ENCODE results near the gene SARDH. TPM values are rescaled to one million over a fixed set of nuclear protein-coding genes. Genes with fewer than 3 reads are reported as not detected.

SARDH gene
- total RNA-seq, 1 experiment from 2014 or later = 0.66 TPM

DNA sequence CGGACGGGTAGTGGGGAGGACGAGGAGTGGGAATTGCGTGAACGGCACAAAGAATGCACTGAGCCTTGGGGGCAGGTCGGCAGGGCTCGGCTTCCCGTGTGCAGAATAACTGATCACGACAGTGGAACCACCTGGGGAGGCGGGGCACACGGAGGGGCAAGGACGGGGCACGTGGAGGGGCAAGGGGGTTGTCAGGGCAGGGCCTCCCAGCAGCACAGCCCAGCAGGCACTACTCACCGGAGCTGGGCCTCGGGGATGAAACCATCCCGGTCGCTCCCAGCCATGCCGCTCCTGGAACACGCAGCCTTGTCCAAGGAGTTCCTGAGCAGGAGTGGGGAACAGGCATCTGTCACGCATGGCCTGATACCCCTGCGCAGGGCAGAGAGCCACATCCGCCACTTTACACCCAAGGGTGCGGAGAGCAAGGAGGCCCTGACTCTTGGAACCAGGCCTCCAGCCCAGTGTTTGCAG is 33.4 kb downstream of the SARDH start:
- Histone ChIP-seq H3K27me3 (no peaks in the 10 kb centered on the region; the same call in 1 of the 2 replicates), H3K4me3 (no peak overlapping the region), H3K9me3 (no peaks in the 10 kb centered on the region), H3K36me3 (no peaks in the 10 kb centered on the region)
- no peak for DNase-seq

DNA sequence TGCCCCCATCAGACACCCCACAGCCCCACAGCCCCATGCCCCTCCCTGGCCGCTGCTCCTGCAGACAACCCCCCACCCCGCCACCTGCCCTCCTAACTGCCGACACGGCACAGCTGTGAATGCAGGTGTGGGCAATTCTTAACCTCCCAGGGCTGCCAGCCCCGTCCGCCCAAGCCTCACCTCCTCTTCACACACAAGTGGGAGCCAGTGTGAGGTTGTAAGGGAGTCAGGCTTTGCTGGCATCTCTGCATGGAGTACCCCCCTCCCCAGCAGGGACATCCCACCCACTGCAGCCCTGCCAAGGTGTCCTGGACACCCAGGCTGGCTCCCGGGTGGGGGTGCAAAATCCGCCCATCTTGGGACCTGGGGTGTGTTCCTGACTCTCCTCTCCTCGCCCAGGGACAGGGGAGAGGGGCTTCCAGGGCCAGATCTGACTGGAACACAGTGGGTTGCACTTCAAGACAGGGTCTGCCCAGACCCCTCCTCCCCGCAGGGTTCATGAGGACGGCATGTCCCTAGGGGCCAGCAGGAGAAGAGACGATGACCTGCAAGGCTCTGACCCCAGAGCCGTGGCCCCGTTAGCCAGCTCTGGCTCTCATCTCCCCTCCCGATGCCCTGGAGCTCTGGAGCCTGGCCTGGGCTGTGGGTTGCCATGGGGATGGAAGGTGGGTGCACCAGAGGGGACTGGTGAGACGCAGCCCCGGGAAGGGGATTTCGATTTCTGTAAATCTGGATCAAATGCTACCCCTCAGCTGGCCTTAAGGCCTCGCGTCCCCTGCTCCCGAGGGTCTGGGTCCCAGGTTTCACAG is 34.4 kb downstream of the SARDH start:
- Histone ChIP-seq H3K9me3 (no peaks in the 10 kb centered on the region), H3K36me3 (no peaks in the 10 kb centered on the region), H3K27me3 (no peaks in the 10 kb centered on the region; the same call in 1 of the 2 replicates), H3K4me3 (no peak overlapping the region)
- no peak for DNase-seq

DNA sequence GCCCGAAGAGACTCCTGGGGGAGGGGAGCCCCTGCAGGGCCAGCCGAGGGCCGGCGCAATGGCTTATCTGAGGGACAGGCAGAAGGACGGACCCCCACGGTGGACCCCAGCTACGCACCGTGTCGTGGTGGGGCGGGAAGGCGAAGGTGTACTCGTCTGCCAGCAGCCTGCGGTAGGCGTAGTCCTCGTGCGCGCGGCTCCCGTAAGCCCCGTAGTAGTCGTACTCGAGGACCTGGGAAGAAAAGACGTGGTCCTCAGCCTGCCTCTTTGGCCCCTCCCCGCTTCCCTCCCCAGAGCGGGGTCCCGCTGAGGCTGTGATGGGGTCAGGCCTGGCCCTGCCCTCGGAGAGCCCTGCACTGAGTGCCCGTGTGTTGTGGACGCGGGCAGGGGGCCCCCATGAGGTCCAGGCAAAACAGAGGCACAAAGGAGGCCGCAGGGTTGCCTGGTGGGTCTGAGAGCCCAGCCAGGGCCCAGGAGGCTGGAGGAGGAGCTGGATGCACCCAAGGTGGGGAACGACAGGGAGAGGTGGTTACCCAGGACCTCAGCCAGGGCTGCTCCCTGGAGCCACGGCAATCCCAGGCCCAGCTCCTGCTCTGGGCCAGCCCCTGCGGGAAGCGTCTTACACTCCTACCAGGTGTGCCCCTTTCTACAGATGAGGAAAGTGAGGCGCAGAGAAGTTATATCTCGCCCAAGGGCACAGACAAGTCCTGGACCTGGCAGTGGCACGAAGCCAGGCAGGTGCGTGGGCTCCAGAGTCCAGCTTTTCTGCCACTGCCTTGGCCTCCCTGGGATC is 35.2 kb downstream of the SARDH start:
- Histone ChIP-seq H3K4me3 (no peak overlapping the region), H3K36me3 (no peaks in the 10 kb centered on the region), H3K9me3 (no peaks in the 10 kb centered on the region), H3K27me3 (no peaks in the 10 kb centered on the region; the same call in 1 of the 2 replicates)
- DNase-seq = no peak

DNA sequence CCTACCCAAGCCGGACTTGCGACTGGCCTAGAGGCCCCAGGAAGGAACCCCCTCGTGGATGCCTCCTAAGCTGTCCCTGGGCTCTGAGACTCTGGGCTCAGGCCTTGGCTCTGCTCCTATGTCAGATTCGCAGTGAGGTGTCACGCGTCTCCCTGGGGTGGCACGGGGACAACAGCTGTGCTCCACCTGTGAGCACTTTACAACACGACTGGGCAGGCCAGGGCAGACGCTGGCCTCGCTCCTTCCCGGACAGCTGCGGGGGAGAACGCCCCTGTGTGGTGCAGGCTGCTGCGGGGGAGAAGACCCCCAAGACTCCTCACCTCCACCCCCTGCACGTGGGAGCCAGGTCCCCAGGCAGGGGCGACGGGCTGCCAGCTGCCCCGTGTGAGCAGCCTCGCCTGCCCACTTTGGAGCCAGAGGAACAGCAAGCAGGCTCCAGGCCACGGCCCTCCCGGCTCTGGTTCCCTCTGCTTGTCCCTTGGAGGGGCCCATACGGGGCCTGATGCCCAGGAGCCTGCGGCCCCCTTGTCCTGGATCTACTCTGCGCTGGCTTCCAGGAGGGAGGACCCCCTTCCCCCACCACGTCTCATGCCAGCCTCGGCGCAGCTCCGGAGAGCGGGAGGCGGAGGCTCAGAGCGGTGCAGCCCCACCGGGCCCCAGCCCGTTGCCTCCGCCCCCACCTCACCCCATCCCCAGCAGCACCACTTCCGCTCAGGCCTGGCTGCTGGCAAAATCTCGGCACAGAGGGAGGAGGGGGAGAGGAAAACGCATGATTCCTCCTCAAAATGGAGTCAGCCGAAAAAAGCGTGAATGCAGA is 36.0 kb downstream of the SARDH start:
- Histone ChIP-seq H3K36me3 (no peaks in the 10 kb centered on the region), H3K27me3 (peaks cover 4% of the 10 kb centered on the region; the same call in 1 of the 2 replicates), H3K9me3 (no peaks in the 10 kb centered on the region), H3K4me3 (no peak overlapping the region)
- DNase-seq = no peak

DNA sequence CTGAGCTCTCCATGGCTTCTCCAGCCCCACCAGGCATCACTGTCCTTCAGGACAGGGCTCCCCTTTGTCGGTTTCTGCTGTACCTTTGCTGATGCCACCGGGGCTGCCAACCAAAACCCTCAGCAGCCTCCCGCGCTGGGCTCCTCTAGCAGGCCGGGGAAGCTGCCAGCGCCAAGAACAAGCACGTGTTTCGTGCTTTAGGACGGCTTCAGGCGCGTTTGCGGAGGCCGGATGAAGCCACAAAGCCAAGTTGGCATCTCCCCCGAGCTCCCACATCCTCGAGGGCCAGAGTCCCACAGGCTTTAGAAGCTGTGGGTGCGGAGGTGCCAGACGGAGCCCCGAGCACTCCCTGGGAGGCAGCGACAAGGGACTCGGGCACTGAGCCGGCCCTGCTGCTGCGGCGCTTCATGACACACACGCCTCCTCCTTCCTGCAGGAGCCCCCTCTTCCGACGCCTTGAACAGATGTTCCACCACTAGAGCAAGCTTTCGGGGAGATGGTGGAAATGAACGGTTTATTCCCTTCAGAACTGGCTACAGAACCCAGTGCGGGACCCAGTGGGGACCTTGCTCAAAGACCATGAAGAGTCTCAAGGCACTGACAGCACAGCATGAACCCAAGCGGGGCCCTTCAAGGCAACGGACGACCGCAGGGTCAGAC is 36.7 kb downstream of the SARDH start:
- no peak for DNase-seq
- Histone ChIP-seq H3K9me3 (no peaks in the 10 kb centered on the region), H3K4me3 (no peak overlapping the region)

DNA sequence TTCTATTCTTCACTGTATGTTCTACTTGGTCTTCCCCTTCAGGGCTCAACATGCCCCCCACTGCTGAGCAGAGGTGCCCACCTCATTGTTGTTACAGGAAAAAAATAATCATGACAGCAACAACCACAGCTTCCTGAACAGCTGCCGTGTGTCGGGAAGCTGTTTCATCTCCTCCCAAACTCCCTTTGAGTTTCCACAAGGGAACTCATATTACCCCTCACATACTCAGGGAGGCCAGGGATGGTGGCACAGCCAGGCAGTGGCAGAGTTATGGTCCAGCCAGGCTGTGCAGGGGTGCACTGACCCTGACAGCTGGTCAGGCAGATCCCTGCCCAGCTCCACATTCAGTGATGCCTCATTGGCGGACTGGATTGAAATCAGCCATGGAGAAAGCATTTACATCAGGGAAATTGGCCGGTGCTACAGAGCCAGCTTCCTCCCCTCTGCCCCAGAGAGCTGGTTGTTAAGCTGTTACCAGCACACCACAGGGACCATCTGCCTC is 37.3 kb downstream of the SARDH start:
- no peak for DNase-seq
- Histone ChIP-seq H3K4me3 (no peak overlapping the region), H3K27me3 (peaks cover 11% of the 10 kb centered on the region; the same call in 1 of the 2 replicates), H3K9me3 (no peaks in the 10 kb centered on the region), H3K36me3 (no peaks in the 10 kb centered on the region)

More for the DNA sequence above, 36.7 kb downstream of the SARDH start:
- Histone ChIP-seq H3K36me3 (no peaks in the 10 kb centered on the region), H3K27me3 (peaks cover 10% of the 10 kb centered on the region; the same call in 1 of the 2 replicates)

DNA sequence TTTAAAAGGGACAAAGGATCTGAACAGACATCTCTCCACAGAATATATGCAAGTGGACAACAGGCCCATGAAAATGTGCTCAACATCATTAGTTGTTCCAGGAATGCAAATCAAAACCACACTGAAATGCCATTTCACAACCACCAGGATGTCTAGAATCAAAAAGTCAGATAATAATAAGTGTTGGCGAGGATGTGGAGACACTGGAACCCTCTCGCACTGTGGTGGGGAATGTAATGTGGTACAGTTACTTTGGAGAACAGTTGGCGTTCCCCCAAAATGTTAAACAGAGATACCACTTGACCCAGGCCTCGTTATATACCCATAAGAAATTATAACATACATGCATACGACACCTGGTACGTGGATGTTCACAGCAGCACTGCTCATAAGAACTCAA is 38.6 kb downstream of the SARDH start:
- no peak for DNase-seq
- no peaks in the 10 kb centered on the region for H3K9me3 ChIP-seq
- H3K27me3 ChIP-seq = peaks cover 11% of the 10 kb centered on the region; the same call in 1 of the 2 replicates
- no peak overlapping the region for H3K4me3 ChIP-seq
- H3K36me3 ChIP-seq = no peaks in the 10 kb centered on the region

DNA sequence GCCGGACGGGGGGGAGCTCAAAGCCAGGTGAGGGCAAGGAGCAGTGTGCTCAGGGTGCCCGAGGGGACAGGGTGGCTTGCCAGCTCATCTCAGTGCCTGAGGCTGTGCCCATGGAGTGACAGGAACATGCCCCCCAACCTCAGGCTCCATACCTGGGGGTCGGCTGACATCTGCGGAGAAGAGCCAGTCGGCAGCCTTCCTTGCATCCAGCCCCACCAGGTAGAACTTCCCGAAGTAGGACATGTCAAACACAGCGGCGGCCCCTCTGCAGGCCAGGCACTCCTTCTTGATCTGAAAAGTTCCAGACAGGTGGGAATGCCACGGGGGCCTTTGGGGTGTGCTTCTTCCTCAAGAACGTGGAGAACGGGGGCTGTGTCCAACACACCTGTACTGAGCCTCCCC is 42.1 kb downstream of the SARDH start:
- Histone ChIP-seq H3K4me3 (no peak overlapping the region), H3K36me3 (no peaks in the 10 kb centered on the region), H3K9me3 (no peaks in the 10 kb centered on the region), H3K27me3 (peaks cover 11% of the 10 kb centered on the region; the same call in 1 of the 2 replicates)
- DNase-seq = no peak

DNA sequence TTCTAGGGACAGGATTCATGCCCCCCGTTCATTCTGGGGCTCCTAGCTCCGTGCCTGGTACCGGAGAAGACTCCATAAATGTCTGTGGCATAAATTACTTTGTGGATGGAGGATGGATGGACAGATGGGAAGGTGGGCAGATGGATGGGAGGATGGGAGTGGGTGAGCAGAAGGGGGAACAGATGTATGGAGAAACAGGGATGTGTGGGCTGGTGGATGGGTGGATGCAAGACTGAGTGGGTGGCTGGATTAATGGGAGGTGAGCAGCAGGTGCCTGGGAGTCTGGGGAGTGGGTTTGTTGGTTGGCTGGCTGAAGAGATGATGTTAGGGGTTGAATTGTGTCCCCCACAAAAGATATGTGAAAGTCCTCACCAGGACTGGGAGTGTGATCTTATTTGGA is 43.5 kb downstream of the SARDH start:
- H3K9me3 ChIP-seq = no peaks in the 10 kb centered on the region
- peaks cover 11% of the 10 kb centered on the region; the same call in 1 of the 2 replicates for H3K27me3 ChIP-seq
- H3K4me3 ChIP-seq = no peak overlapping the region
- no peaks in the 10 kb centered on the region for H3K36me3 ChIP-seq
- DNase-seq = no peak

DNA sequence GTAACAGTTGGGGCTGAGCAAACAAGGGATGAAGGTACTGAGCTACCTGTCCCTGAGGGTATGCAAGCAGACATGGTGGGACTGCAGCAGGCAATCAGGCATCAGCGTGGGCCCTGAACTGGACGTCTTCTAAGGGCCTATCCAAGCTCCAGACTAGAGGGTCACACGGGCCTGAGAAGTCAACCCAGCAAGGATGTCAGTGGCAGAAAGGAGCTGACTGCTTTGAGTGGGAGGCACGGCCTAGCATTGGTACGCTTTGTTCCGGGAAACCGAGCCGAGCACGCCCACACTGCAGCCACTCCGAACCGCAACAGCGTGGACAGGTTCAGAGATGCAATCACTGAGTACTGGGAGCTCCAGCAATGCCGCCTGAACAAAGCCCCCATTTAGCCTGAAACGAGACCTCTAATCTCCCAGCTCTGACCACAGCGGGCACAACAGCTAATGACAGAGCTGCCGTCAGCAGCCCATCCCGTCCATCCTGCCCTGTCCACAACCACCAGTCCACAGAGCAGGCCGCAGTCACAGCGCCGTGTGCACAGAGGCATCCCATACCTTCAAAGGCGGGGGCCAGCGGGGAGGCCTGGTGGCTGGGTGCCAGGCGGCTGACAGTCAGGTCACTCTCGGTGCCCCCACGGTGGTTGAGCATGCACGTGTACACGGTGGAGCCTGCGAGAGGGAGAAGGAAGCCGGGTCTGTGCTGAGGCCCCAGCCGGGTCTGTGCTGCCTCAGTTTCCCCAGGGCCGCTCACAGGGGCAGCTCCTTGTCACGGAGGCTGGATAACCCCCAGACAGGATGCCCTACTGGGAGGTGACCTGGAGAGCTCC is 44.2 kb downstream of the SARDH start:
- peaks cover 11% of the 10 kb centered on the region; the same call in 1 of the 2 replicates for H3K27me3 ChIP-seq
- H3K9me3 ChIP-seq = no peaks in the 10 kb centered on the region
- DNase-seq = no peak
- no peaks in the 10 kb centered on the region for H3K36me3 ChIP-seq
- H3K4me3 ChIP-seq = no peak overlapping the region

DNA sequence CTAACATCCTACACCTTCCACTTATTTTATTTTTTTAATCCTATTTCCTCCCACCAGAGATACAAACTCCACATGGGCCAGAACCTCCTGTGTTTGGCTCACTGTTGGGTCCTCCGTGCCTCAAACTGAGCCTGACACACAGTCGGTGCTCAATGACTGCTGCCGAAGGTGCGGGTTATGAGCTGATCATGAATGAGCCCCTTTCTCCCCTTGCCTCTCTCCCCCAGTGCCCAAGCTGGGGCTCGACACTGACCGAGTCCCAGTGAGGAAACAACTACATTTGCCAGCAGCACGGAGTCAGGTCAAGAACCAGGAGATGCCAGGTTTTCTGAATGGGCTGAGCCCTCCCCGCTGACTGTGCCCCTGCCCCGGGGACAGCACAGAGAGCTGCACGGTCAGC is 45.0 kb downstream of the SARDH start:
- no peak overlapping the region for H3K4me3 ChIP-seq
- H3K36me3 ChIP-seq = no peaks in the 10 kb centered on the region
- no peaks in the 10 kb centered on the region for H3K9me3 ChIP-seq
- peaks cover 11% of the 10 kb centered on the region; the same call in 1 of the 2 replicates for H3K27me3 ChIP-seq
- DNase-seq = no peak

DNA sequence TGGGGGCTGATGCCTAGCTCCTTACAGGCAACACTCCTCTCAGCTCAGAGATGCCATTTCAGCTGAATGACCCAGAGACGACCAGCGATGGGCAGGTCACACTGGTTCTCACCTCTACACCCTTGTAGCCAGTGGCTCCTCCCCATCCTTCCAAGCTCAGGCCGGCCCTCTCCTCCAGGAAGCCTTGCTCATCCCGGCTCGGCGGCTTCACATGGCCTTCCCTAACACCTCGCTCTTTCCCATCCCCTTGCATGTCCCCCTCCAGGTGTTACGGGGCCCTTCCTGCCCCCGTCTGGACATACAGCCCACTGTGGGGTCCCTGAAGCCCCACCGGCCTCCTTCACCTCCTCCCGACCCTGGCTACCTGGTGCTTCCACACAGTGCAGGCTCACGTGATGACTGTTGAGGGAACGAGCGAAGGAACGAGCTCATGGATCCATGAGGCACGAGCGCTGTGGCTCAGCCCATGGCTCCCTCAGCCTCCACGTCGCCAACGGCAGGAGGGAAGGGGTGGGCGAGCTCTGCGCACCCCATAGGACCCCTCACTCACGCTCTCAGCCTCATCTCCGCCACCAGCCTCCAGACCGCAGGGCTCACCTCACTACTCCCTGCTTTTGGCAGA is 45.7 kb downstream of the SARDH start:
- H3K4me3 ChIP-seq = no peak overlapping the region
- H3K27me3 ChIP-seq = peaks cover 9% of the 10 kb centered on the region; the same call in 1 of the 2 replicates
- DNase-seq = no peak
- no peaks in the 10 kb centered on the region for H3K9me3 ChIP-seq
- no peaks in the 10 kb centered on the region for H3K36me3 ChIP-seq

DNA sequence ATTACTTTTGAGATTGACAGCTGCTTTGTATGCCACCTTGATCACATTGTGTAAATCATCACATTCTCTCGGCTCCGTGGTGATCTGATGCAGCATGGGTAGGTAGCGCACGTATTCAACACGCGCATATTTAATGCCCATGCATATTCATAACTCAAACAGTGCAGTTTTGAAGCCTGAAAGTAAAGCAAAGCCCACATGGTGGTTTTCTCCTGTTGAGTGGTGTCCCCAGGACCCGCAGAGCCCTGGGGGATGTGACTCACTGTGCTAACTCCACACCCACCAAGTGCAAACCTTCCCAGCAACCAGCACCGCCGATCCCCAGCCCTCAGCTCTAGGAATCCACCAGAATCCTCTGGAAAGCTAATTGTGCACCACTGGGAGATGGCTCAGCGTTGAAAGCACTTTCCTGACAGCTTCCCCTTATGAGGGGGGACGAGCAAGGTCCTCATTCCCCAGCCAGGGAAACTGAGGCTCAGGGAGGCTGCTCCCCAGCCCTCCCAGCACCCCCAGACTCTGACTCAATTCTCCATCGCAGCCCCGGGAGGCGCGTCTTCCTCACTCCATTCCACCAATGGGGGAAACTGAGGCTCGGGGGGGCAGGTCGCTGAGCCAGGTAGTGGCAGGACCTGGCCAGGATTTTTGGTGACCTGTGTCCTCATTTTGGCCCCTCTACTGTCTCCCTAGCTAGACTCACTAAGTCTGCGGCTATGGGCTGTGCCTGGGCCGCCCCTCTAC is 46.4 kb downstream of the SARDH start:
- no peaks in the 10 kb centered on the region for H3K36me3 ChIP-seq
- DNase-seq = no peak
- H3K9me3 ChIP-seq = no peaks in the 10 kb centered on the region
- peaks cover 5% of the 10 kb centered on the region; the same call in 1 of the 2 replicates for H3K27me3 ChIP-seq
- no peak overlapping the region for H3K4me3 ChIP-seq

DNA sequence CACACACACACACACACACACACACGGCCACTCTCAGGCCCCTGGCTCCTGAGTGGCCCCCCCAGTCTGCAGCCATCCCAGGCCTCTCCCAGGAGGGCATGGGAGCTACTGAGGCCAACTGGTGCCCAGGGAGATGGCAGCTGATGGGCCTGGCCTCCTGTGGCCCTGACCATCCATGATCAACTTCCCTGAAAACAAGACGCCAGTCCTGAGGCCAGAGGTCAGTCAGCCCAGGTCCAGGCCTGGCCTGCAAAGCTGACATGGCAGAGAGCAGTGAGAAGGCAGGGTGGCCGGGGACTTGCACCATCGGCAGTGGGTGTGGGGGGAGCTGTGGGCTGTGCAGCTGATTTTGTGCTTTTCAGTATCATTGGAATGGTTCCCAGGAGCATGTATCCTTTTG is 47.0 kb downstream of the SARDH start:
- Histone ChIP-seq H3K9me3 (no peaks in the 10 kb centered on the region), H3K27me3 (no peaks in the 10 kb centered on the region)
- DNase-seq = no peak

More for the DNA sequence above, 47.0 kb downstream of the SARDH start:
- no peak overlapping the region for H3K4me3 ChIP-seq
- H3K36me3 ChIP-seq = no peaks in the 10 kb centered on the region
